PC-3 (cell line): ENCODE results near the gene CT45A6. TPM values are rescaled to one million over a fixed set of nuclear protein-coding genes. Genes with fewer than 3 reads are reported as not detected.

Experiments used
- total RNA-seq: library from RNA; depleted of rRNA; stranded (reverse); fragments of >200 nt; gene quantifications from 2 replicates; pipeline ENCODE4 v1.2.3, GENCODE V29; 2014; rRNA removed

CT45A6 gene
- total RNA-seq, 1 experiment from 2014 or later, result not detected

Other genes starting within 250 kb of the CT45A6 start
- not detected in 2 replicates for gene CT45A1, start 89.1 kb downstream of the CT45A6 start, total RNA-seq
- gene CT45A3, start 34.6 kb downstream of the CT45A6 start, total RNA-seq, result not detected in 2 replicates
- gene CT45A5, start 17.3 kb downstream of the CT45A6 start, total RNA-seq, result not detected in 2 replicates
- not detected in 2 replicates for gene CT45A2, start 17.2 kb upstream of the CT45A6 start, total RNA-seq
- not detected in 2 replicates for gene CT45A7, start 34.5 kb upstream of the CT45A6 start, total RNA-seq
- gene CT45A8, start 51.8 kb upstream of the CT45A6 start, total RNA-seq, result not detected in 2 replicates
- not detected in 2 replicates for gene CT45A9, start 69.0 kb upstream of the CT45A6 start, total RNA-seq
- not detected in 2 replicates for gene CT45A10, start 90.7 kb upstream of the CT45A6 start, total RNA-seq
- gene SAGE1, start 90.9 kb upstream of the CT45A6 start, total RNA-seq, result not detected in 2 replicates
- gene MMGT1, start 171.2 kb upstream of the CT45A6 start, total RNA-seq, result 20.7 and 23.1 TPM in 2 replicates
- 13.4 and 14.4 TPM in 2 replicates for gene SLC9A6, start 182.6 kb upstream of the CT45A6 start, total RNA-seq